Activated CD4-positive, alpha-beta T cell treated with anti-CD3 and anti-CD28 coated beads, Interleukin-2, amount 50 U/mL, for 24 hours (primary cell): ENCODE measurements around the gene IGLL5.
"Not testable (repeated sequence)": the region's sequence is repeated elsewhere in the genome, so short reads cannot be mapped to it uniquely, and the experiment has no call there.

ENCODE experiments used
- DNase-seq, 2 donors: peaks; one replicate each; pipeline ENCODE4 v3.0.0-alpha.2; 2020; ENCODE audit warnings: low read depth in 1 of 2, low spot score in 1 of 2

IGLL5 gene

DNA sequence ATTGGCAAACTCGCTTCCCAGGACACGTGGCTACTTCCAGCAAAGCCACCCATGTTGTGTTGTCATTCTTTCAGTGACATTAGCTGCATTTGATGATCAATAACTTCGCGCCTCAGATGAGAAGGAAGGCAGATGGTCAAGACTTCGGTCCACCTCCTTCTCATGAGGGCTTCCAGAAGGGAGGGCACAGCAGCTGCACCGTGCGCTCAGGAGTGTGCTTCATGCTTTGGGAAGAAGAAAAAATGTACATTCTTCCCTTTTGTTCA lies 25.3 kb downstream of the IGLL5 start:
- DNase-seq = no peak

DNA sequence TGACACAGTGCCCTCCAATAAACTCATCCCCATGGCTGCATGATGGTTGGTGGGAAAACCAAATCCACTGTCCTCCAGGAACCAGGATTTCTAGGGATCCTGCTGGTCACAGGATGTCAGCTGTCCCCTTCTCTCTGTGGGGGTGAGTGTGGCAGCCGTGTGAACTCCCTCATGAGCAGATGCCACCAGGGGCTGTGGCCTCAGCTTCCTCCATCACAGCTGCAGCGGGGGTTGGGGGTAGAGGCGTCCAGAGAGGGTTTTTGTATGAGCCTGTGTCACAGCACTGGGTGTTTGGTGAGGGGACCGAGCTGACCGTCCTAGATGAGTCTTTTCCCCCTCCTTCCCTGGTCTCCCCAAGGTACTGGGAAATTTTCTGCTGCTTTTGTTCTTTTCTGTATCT lies 26.4 kb downstream of the IGLL5 start:
- no peak for DNase-seq

DNA sequence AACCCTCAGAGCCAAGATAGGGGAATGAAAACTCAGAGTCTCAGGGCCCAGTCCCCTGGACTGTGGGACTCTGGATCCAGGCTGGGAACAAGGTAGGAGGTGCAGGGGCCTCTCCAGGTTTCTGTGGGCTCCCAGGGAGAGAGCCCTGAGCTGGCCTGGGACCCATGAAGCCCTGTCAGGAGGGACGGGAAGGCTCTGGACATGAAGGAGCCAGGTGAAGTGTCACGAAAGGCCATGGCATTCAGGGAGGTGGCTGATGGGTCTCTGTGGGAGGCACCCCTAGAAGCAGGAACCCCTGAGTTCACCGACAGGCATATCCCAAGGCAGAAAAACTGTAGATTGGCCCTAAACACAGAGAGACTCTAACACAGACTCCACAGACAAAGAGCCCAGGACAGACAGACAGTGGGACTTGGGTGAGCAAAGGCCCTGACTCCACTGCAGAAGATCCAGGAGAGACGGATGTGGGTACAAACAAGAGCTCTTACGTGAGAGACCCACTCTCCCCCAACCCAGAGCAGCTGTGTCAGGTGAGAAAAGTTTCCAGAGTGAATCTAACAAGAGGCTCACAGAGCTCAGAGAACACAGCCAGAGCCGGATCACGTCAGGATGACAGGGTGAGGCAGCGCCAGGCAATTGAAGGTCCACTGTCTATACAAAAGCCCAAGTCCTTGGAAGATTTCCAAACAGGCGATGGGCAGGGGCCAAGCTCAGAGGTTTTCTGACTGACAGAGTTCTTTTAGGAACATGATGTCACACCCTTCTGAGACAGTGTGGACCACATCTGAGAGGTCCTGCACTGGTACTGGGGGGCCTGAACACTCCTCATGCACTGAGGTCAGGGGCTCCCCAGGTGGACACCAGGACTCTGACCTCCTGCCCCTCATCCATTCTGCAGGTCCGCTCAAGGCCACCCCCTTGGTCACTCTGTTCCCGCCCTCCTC lies 27.4 kb downstream of the IGLL5 start:
- no peak for DNase-seq

DNA sequence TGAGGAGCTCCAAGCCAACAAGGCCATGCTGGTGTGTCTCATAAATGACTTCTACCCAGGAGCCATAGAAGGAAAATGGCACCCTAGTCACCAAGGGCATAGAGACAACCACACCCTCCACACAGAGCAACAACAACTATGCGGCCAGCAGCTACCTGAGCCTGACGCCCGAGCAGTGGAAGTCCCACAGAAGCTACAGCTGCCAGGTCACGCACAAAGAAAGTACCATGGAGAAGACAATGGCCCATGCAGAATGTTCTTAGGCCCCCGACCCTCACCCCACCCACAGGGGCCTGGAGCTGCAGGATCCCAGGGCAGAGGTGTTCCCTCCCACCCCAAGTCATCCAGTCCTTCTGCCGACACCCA lies 28.0 kb downstream of the IGLL5 start:
- no peak for DNase-seq

DNA sequence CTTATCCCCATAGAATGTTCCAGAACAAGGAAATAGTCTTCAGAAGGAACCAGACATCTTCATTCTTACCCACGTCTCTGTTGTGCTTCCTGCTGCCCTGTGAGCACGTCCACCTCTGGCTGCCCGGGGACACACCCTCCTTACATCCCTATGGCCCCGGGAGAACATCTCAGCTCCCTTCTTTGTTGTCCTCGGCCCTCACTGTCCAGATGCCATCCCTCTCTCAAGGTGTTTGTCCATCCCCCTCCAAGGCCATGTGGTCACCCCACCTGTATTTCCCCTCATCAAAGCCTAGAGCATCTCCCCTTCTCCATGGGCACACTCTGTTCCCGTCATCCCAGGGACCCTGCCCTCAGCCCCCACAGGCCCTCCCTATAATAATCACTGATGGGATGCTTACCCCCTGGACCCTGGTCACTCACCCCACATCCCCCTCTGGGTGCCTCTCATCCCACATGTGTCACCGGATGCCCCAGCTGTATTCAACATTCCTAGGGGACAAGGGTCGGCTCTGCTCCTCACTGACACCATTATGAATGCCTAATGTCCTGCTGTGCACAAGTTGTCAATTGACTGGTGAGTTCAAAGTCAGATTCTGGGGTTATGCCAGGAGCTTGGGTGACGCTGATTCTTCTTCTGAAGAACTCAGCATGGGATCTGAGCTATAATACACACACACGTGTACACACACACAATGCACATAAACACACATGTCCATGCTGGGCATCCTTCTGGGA lies 28.8 kb downstream of the IGLL5 start:
- no peak for DNase-seq

DNA sequence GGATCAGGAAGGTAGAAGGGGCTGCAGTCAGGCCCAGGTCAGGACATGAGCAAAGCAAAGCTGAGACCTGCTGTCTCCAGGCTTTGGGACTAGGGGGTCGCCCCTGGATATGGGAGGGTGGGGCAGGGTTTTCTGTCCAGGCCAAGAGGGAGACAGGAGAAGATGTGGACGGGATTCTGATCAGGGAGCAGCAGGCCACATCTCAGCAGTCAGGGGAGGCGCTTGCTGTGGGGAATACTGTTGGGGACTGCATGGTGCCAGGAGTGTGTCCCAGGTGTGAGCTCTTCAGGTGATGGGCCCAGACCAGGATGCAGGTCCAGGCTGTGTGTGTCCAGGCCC lies 29.3 kb downstream of the IGLL5 start:
- DNase-seq = no peak

DNA sequence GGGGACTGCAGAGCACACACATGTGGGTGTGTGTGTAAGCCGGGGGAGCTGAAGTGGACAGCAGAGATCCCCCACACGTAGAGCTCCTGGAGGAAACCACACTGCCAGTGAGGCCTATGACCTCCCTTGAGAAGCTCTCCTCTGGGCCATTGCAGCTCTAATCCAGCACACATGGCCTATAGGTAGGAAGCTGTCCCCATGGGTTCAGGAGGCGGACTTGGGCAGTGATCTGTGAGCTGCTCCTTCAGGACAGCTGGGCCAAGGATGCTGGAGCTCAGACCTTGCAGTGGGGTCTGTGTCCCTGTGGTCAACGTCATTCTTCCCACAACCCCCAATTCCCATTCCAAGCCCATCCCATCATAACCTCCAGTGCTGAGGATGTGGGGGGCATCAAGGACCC lies 29.8 kb downstream of the IGLL5 start:
- no peak for DNase-seq

DNA sequence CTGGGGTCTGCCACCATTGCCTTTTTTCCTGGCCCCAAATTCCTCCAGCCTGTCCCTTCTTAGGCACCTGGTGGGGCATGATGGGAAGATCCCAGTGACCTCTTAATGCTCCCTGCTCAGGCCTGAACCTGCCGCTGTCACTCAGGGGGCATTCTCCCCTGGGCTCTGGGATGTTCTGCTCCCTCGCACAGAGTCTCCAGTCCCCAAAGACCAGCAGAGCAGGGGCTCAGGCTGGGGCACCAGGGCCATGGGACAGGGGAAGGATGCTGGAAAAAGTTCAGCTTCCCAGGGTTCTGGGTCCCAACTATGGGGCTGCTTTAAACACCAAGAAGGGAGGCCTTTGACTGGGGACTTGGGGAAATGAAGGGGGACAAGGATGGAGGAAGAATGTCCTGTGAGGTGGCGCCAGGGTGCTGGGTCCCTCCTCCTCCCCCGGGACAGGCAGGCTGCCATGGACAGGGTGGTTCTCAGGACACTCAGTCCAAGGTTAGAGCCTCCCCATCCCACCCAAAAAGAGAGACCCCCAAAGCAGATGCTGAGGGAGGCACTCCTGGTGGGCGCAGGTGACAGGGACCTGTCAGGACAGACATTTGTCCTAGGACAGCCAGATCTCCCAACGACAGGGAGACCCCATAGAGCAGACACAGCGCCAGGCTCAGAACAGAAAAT lies 30.8 kb downstream of the IGLL5 start:
- no peak for DNase-seq

DNA sequence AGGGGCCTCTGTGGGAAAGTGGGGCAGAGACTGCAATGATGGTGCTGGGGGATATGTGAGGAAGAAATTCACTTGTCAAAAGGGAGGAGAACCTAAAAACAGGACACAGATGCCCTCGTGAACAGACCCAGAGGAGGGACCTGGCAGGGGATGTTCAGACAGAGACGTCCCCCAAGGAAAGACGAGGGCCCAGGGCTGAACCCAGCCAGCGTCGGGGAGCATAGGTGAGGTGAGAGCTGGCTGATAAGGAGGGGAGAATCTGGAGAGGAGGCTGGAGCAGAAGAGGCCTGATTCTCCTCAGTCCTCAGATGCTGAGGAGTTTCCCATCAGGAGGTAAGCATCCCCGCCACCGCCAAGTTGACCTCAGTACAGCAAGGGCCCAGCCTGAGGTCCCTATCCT lies 31.4 kb downstream of the IGLL5 start:
- DNase-seq = no peak

DNA sequence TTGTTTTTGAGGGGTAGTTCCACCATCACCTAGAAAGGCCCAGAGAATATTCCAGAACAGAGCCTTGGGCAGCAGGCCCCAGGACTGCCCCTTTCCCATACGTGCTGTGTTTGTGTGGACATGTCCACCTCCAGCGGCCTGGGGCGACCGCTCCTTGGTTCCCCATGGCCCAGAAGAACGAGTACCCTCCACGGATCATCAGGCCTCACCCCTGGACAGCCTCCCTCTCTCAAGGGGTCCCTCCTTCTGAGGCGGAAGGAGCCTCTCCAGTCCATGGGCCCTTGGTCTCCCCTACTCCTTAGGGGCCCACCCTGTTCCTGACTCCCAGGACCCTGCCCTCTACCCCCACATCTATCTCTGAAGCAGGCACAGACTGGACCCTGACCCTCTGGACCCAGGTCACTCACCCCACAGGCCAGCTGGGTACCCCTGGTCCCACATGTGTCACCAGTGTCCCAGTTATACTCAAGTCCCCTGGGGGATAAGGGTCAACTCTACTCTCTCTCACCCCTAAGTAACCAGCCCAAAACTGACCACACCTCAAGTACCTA lies 32.6 kb downstream of the IGLL5 start:
- no peak for DNase-seq

DNA sequence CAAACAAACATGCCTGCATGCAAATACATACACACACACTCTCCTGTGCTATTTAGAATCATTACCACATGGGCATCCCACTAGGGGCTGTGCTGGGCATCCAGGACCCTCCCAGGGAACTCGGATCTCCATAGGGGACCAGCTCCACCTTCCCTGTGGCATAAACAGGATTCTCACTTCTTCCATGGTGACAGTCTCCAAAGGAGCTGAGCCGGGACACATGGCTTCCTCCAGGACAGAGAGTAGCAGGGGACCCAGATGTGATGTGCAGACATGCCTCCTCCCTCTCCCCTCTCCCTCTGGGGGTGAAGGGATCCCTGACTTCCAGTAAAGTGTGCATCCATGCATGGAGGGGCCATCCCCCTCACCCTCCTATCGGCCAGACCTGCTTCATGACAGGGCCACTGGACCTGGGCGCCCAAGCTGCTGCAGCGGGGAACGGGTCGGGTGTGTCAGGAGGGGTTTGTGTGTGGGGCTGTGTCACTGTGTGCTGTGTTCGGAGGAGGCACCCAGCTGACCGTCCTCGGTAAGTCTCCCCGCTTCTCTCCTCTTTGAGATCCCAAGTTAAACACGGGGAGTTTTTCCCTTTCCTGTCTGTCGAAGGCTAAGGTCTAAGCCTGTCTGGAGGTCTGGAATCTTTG lies 33.4 kb downstream of the IGLL5 start:
- no peak for DNase-seq

DNA sequence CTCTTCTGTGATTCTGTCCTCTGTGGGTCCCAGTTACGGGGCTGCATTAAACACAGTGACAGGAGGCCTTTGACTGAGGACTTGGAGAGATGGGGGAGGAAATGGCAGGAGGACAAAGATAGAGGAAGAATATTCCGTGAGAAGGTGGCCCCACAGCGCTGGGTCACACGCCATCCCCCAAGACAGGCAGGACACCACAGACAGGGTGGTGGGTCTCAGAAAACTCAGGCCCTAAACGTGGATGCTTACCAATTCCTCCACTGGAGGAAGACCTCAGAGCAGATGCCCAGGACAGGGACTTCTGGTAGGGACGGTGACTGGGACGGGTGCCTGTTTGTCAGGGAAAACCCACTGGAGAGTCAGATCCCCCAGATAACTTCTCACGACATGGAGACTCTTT lies 34.0 kb downstream of the IGLL5 start:
- no peak for DNase-seq

DNA sequence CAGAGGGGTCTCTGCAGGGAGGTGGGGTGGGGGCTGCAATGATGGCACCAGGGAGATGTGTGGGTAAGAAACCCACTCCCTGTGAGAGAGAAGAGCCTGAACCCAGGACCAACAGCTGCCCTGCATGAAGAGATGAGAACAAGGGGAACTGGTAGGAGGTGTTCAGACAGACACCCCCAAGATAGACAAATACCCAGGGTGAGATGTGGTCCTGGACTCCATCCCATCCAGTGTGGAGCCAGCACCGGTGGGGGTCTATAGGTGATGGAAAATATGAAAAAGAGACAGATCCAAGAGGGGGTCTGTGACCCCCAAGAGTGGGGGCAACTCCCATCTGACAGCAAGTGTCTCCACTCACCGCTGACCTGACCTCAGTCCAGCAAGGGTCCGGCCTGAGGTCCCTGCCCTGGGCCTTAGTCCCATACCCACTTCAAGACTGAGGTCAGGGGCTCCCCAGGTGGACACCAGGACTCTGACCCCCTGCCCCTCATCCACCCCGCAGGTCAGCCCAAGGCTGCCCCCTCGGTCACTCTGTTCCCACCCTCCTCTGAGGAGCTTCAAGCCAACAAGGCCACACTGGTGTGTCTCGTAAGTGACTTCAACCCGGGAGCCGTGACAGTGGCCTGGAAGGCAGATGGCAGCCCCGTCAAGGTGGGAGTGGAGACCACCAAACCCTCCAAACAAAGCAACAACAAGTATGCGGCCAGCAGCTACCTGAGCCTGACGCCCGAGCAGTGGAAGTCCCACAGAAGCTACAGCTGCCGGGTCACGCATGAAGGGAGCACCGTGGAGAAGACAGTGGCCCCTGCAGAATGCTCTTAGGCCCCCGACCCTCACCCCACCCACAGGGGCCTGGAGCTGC lies 34.7 kb downstream of the IGLL5 start:
- not testable (repeated sequence) for DNase-seq

DNA sequence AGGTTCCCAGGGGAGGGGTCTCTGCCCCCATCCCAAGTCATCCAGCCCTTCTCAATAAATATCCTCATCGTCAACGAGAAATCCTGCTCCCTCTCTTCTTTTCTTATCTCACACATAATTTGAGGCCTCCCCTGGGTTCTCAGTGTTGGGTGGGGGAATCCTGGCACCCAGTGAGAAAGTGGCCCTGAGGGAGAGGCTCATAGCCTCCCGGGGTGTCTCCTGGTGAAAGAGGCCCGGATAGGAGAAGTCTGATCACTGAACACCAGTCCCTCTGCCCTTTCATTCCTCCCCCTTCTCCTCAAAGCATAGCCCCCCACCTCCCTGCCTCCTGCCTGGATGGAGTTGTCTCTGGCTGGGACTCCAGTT lies 35.3 kb downstream of the IGLL5 start:
- DNase-seq = no peak

DNA sequence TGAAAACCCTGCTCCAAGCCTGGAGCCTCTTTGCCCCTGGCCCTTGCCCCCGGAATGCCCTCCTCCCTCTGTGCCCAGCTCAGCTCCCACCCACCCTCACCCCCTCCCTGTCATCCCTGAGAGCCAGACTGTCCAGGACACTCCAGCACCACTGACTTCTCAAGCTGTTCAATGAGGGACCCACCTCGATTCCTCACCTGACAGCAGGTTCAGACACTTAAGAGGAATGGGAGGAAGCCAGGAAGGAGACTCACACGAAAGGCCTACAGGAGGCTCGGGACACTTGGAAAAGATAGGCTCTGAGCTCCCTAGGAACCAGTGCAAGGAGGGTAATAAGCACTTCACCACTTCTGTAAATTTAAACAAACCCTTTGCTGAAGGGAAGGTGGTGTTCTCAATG lies 35.8 kb downstream of the IGLL5 start:
- DNase-seq = no peak

DNA sequence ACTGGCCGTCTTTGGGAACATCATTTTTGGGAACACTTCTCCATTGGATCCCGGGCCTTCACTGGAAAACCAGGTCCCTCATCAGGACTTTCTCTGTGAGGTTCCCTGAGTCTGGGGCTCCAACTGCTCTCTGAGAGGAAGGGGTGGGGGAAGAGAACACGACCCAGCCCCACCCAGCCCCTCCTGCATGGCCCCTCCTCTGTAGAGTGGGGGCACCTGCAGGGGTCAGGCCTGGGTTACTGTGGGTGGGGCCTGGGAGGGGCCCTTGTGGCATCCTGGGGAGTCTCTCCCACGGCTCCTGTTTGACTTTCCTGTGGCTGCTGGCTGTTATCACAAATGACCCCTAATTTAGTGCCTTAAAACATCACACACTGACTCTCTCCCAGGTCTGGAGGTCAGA lies 36.3 kb downstream of the IGLL5 start:
- DNase-seq = no peak

DNA sequence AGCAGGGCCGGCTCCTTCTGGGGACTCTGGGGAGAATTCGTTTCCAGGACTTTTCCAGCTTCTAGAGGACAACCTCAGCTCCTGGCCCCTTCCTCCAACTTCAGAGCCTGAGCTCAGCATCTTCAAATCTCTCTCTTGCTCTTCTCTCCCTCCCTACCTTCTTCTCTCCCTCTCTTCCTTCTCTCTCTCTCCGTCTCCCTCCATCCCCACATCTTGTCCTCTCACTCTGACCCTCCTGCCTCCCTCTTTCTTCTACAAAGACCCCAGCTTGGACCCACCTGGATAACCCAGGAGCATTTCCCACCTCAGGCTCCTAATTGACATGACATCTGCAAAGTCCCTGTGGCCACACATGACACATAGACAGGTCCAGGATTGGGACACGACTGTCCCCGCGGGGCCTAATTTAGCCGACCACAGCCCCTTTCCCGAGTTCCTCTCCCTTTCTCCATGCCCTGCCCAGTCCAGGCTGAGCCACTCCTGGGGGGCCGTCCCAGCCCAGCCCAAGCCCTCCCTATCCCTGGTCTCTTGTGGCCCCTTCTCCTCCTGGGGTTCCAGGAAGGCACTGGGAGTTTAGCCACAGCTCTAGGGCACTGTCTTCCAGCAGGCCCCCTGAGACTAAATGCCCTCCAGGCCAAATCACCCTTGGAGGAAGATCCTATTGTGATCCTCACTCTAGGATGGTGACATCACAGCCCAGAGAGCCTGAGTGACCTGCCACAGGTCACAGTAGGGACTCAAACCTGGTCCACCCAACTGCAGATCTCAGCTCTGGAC lies 36.9 kb downstream of the IGLL5 start:
- DNase-seq = no peak

DNA sequence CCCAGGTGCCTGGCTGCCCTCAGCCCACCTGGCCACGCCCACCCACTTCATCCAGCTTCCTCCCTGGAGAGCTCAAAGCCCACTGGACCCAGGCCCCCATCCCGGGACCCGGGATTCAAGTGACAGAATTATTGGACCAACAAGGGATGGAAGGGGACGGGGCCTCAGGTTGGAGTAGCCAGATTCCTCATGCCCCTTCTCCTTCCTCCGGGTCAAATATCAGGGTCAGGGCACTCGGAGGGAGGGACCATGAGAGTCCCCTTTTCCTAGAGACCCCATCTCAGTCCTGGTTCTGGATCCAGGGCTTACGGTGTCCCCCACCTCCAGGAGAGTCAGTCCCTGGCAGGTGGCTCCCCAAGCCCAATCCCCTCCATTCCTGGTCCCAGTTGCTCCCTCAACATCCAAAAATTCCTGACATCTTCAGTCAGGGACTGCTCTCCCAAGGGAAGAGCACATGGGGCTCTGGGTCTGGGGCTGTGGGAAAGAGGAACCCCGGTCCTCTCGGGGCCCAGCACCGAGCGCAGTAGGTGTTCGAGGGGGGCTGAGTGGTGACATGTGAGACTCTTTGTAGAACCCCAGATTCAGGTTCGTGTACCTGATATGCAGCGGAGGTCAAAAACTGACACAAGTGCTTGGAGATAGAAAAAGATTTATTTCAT lies 37.7 kb downstream of the IGLL5 start:
- DNase-seq = no peak

DNA sequence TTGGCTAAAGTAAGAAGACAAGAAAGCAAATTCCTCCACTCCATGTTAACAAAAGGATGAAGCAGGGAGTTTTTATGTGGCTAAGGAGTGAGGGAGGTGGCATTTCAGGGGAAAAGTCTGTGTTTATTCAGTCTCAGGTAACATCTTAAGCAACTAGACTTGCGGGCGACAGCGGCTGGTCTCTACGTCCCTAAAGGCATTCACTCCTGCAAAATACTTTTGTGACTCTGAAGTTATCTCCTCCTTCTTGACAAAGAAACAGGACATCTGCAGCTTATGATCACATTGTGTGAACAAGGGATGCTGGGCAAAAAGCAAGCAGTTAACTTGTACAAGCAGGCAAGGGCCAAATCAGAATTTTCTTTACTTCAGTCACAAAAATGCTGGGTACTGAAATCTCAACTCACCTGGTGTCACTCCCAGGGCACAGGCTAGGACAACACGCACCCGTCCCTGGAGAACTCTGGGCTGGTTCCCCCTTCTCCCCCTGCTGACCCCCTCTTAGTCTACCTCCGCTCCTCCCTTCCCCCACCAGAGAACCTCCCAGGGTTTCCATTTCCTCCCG lies 38.3 kb downstream of the IGLL5 start:
- DNase-seq = no peak
